ENCODE measurements around the gene TNNT2.

DNA sequence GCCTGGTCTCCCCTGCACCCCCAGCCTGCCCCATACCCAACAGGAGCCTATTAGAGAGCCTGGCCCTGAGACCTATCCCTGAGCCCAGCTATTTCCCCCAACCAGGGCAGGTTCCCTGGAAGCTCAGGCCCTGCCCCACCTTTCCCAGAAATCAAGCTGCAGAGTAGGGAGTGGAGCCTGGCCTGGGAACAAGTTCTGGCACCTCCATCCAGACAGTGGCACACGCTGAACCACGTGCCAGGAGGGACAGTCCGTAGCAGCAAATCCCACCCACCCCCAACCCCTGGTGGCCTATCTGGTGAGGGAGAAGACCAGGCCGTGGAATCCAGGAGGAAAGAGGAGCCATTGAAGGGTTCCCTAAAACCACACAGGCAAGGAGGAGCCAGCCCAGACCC, 22.6 kb downstream of the TNNT2 start:
- TF ChIP-seq, protein P1, sequence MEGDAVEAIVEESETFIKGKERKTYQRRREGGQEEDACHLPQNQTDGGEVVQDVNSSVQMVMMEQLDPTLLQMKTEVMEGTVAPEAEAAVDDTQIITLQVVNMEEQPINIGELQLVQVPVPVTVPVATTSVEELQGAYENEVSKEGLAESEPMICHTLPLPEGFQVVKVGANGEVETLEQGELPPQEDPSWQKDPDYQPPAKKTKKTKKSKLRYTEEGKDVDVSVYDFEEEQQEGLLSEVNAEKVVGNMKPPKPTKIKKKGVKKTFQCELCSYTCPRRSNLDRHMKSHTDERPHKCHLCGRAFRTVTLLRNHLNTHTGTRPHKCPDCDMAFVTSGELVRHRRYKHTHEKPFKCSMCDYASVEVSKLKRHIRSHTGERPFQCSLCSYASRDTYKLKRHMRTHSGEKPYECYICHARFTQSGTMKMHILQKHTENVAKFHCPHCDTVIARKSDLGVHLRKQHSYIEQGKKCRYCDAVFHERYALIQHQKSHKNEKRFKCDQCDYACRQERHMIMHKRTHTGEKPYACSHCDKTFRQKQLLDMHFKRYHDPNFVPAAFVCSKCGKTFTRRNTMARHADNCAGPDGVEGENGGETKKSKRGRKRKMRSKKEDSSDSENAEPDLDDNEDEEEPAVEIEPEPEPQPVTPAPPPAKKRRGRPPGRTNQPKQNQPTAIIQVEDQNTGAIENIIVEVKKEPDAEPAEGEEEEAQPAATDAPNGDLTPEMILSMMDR (IDR thresholded peaks at IDR 0.05) = no peak
- no peak for TF ChIP-seq POLR2A (IDR thresholded peaks at IDR 0.05)
- no peak for TF ChIP-seq POLR2AphosphoS5 (IDR thresholded peaks at IDR 0.05)

Measured in stomach (tissue), 4 donors.